GM18511 (cell line): ENCODE measurements around the gene SLC66A1.

Experiments used
- ATAC-seq: cut with Tn5 transposase; IDR thresholded peaks from one replicate; pipeline ENCODE4 v1.9.1; 2021; ENCODE audit warnings: mild to moderate bottlenecking, moderate library complexity; ENCODE audit not compliant: unreplicated experiment

Gene SLC66A1

GRCh38 chr1:19342062-19342750, 30.1 kb downstream of the SLC66A1 start:
- ATAC-seq: no peak

DNA sequence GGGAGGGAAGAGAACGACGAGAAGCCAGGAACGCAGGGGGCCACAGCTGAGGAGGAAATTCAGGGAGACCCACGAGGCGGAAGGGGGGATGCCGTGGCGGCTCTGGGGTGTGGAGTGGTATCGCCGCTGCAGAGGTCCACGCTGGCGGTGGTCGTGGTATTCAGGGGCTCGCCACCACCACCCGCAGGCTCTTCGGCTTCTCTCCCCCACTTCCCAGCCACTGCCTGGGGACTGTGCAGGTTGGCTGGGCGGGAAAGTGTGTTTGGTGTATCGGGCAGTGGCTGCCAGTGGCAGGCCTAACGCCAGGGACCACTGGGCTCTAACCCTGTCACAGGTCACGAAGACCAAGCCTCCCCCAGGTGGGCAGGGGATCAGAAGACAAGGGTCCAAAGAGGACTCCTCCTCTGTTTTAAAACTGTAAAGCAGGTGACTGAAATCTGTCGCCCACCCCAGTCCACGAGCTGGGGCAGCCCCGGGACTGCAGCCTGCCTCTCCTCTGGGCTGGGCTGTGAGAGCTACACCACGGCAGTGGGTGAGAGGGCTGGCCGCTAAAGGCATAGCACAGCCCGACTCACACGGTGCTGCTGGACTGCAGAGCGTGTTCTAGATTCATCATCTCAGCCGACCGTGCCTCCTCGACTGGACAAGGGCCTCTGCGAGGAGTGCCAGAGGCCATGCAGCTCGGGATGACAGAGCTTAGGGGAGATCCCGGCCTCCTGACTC, 30.9 kb downstream of the SLC66A1 start:
- no peak for ATAC-seq

DNA sequence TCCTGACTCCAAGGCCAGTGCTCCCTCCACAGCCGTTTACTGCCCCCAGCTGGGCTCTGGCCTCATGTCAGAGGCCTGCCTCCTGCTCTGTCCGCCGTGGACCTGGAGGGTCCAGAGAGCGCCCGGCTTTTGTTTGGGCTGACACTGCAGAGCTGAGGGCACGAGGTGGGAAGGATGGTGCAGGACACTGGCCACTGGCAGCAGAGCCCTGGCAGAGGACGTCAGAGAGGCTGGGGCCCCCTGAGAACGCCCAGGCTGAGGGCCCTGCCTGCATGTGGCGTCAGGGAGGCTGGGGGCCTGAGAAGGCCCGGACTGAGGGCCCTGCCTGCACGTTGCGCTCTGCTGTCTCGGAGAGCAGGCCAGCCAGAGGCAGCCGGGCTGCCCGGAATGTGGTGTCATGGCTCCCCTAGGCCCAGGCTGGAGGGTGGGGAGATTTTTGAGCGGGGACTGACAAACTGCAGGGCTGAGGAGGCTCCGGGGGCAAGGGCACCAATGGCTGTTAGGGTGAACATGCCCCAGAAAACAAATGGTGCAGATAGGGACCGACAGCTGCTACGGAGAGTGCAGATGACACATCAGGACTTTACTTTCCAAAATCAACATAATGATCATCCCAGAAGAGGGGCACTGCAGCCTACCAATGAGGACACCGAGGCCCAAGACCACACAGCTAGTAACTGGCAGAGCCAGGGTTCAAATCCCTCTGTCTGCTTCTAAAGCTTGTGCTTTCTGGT, 31.7 kb downstream of the SLC66A1 start:
- ATAC-seq: no peak

DNA sequence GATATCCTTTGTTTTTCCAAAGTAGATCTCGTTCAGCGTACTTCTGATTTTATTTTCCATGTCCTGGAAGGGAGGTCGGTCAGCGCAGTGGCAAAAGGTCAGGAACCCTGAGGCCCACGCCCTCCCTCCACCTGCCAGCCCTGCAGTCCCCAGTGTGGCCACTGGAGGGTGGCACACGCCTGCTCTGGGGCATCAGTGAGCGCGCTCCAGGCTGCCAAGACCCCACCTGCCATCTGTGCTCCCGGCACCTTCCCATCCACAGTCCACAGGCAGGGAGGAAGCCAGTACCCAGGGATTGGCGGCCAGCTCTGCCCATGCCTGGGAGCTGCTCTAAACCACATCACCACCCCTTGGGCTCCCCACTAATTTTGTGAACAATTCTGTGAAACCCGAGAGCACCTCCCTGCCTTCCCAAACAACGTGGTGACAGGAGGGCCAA, 32.3 kb downstream of the SLC66A1 start:
- no peak for ATAC-seq

GRCh38 chr1:19344831-19345230, 32.7 kb downstream of the SLC66A1 start:
- ATAC-seq: no peak

GRCh38 chr1:19345391-19345790, 33.3 kb downstream of the SLC66A1 start:
- ATAC-seq: no peak

- ATAC-seq: no peak
These were observed 33.9 kb downstream of the SLC66A1 start for GRCh38 chr1:19346026-19346425.

GRCh38 chr1:19347533-19348172, 35.5 kb downstream of the SLC66A1 start:
- no peak for ATAC-seq

DNA sequence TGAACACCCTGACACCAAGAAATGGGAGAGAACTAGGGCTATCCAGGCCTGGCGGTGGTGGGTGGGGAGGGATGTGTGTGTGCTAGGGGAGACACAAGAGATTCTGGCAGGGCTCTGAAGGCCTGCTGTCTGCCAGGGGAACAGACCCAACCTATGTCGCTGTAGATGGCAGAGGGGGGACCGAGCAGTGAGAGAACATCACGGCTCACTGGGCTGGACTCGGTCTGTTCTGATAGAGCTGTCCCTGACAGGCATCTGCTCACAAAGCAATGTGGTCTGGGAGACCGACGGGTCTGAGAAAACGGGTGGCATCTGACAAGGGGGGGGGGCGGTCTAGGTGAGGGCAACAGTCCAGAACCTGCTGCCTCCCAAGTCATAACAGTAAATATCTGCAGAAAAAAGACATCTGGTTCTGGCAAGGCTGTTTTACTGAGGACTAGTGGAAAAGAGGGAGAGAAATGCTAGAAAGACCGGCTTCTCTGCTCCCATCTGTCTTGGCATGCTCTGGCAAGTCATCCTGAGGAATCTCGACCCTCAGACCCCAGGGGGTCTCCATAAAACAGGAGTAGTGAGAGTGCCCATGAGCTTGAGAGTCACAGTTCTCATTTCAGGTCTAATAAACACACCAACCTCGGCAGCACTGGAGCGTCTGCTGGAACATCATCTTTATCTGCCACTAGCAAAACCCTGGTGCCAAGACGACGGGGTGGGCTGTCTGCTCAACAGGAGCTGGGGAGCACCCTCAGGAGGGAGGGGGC, 36.5 kb downstream of the SLC66A1 start:
- no peak for ATAC-seq

- ATAC-seq: no peak
These were observed 37.9 kb downstream of the SLC66A1 start for GRCh38 chr1:19349999-19350398.

GRCh38 chr1:19350566-19350965, 38.4 kb downstream of the SLC66A1 start:
- no peak for ATAC-seq

- no peak for ATAC-seq
These were observed 39.7 kb downstream of the SLC66A1 start for GRCh38 chr1:19351873-19352272.

DNA sequence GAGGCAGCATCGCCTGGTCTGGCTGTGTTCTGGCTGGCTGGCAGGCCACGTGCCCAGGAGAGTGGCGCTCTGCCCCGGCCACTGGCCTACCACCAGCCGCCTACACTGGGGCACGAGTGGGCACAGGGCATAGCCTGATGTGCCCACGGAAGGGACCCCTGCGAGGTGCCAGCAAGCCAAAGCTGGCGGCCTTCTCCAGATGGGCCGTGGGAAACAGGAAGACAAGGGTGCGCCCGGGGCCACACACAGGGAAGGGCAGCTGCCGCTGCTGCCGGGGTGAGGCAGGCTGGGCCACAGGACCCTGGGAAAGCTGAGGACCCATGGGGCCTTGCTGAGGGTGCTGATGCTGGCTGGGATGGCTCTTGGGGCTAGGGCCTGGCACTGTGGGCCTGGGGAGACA, 40.7 kb downstream of the SLC66A1 start:
- ATAC-seq: no peak

DNA sequence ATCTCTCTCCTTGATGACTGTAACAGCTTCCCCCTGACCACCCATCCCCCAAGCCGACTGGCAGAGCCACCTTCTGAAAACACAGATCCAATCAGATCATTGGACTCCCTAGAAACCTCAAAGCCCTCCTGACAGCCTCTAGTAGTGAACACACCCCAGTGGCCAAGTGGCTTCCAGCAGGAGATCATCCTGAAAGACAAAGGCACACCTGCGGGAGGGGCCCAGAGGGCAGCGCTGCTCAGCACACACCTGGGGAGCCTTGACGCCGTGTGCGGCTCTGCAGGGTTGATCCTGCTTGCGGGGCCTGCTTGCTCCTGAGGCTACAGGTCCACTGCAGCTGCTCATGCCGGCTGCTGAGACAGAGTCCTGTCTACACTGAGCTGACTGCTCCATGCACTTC, 41.5 kb downstream of the SLC66A1 start:
- ATAC-seq: no peak

DNA sequence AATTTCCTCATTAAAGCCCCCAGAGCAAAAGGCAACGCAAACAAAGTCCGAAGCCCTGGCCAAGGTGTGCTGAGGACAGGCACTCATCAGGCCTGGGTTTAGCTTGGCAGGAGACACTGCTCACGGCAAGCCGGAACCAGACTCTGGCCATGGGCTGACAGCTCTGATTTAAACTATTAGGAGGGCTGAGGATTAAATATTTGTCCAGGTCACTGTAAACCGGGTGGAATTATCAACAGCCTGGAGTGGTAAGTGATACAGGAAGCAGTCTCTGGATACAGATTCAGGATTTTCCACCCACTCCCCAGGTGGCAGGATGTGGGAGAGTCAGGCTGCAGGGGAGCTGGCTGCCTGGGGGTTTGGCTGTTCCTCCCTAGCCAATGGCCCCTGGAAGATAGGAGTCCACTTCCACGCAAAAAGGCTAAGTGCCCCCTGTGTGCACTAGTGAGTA, 42.4 kb downstream of the SLC66A1 start:
- ATAC-seq: no peak

DNA sequence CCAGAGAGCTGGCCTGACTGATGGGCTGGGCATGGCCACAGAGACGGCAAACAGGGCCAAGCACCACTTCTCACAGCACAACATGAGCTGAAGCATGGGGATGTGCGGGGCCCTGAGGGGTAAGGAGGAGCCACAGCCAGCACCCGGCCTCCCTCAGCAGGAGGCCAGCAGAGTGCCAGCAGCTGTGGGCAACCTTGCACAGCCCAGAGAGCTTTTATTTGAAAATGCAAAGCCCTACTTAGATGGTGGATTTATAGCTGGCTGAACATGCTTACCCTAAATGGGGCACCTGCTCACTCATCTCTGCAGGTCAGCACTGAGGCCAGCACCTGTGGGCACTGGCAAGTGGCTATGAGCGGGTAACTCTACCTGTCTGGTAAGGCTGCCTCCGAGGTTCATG, 44.1 kb downstream of the SLC66A1 start:
- no peak for ATAC-seq

GRCh38 chr1:19357299-19357986, 45.3 kb downstream of the SLC66A1 start:
- no peak for ATAC-seq

DNA sequence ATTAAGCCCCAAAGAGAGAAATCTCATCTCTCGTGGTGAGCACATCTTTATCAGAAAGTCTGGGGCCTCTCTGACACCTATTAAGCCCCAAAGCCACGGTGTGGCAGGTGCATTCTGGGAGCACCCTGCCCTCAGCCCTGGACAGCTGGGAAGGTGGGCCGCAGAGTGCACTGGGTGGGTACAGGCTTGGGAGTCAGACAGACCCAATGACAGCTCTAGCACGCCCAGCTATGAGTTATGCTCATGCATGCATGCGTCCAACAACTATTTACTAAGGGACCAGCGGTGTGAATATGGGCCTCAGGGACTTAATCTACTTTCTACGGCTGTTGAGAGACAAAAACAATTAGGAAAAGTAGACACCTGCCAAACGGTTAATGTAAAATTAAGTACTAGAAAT, 46.6 kb downstream of the SLC66A1 start:
- ATAC-seq: no peak

DNA sequence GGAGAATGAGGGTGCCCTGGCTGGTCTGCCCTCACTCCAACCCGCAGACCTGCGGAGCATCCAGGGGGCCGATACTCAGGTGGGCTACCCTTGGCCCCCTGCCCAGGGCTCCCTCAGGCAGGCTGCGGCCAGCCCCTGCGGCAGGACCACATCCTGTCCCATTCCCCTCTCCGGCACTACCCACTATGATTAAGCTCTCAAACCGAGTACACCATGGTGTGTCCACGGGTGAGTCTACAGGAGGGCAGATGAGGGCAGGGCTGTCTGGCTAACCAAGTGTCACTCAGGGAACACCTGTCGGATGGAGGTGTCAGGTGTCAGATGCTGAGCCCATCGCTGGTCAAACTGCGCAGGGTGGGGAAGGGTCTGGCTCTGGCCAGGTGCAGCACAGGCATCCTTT, 47.2 kb downstream of the SLC66A1 start:
- no peak for ATAC-seq

DNA sequence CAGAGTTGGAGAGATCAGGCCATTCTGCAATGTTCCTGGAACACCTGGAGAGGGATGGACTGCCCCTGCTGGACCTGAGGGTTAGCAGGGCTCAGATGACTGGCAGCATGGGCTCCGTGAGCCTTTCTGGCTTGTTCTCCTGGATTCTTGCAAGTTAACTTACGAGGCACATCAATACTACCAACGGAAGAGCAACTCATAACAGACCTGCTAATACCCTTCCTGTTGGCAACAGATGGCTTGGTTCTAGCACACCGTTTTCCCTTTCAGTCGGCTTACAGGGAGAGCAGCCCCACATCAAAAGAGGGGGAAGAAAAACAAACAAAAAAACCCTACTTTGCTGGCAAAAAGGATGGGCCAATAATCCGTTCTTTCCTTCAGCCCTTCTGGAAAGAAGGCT, 47.9 kb downstream of the SLC66A1 start:
- no peak for ATAC-seq
